Measurements from ENCODE around the gene MSI2. TPM values are rescaled to one million over a fixed set of nuclear protein-coding genes. Genes with fewer than 3 reads are reported as not detected.

MSI2 gene
- total RNA-seq, 2 experiments from 2014 or later: 131 to 164 TPM

DNA sequence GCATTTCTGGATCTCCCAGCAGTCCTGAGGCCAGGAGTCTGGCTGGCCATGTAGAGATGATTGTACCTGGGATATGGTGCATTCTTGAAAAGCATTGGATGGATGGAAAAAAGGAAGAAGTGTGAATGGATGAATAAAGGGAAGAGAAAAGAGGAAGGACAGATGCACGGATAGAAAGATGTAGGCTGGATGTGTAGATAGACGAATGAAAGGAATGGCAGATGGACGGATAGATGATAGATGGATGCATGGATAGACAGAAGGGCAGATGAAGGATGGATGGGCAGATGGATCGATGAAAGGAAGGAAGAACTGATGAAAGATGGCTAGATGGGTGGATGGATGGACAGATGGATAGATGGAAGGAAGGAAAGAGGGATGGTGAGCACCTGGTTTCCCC, 210.9 kb downstream of the MSI2 start:
- Histone ChIP-seq H4K20me1 (ENCODE audit: insufficient read depth, low read length) (no peaks in the 10 kb centered on the region), H3K9me3 (ENCODE audit: low read length) (no peaks in the 10 kb centered on the region), H3K4me3 (ENCODE audit: low read depth, low read length, poor library complexity, severe bottlenecking) (no peak overlapping the region), H3K4me2 (ENCODE audit: low read length) (no peak overlapping the region), H3K27ac (ENCODE audit: low read depth, low read length, poor library complexity, severe bottlenecking) (no peak overlapping the region), H3K79me2 (ENCODE audit: insufficient read depth, low read depth, low read length) (no peaks in the 10 kb centered on the region), H3K4me1 (ENCODE audit: insufficient read depth, low read length, poor library complexity, severe bottlenecking) (peaks cover 32% of the 10 kb centered on the region), H3K36me3 (ENCODE audit: insufficient read depth, low read length) (no peaks in the 10 kb centered on the region), H2AFZ (ENCODE audit: low read length) (no peak overlapping the region), H3K9me2 (ENCODE audit: insufficient read depth, low read length) (no peaks in the 10 kb centered on the region)
- CTCF ChIA-PET (ENCODE audit: unreplicated experiment): no interaction called here
- no peak for TF ChIP-seq EZH2phosphoT487 (IDR thresholded peaks at IDR 0.05; ENCODE audit: borderline replicate concordance, low read depth, low read length)
- TF ChIP-seq, protein P1, sequence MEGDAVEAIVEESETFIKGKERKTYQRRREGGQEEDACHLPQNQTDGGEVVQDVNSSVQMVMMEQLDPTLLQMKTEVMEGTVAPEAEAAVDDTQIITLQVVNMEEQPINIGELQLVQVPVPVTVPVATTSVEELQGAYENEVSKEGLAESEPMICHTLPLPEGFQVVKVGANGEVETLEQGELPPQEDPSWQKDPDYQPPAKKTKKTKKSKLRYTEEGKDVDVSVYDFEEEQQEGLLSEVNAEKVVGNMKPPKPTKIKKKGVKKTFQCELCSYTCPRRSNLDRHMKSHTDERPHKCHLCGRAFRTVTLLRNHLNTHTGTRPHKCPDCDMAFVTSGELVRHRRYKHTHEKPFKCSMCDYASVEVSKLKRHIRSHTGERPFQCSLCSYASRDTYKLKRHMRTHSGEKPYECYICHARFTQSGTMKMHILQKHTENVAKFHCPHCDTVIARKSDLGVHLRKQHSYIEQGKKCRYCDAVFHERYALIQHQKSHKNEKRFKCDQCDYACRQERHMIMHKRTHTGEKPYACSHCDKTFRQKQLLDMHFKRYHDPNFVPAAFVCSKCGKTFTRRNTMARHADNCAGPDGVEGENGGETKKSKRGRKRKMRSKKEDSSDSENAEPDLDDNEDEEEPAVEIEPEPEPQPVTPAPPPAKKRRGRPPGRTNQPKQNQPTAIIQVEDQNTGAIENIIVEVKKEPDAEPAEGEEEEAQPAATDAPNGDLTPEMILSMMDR (conservative IDR thresholded peaks at IDR 0.05; ENCODE audit: low read length): no peak
- no TSS peak for BruUV-seq (replicated peaks)
- intact Hi-C loops (cut with micrococcal nuclease; ENCODE audit: unreplicated experiment): no loop called here
- POLR2A ChIA-PET: no interaction called here
- no peak for DNase-seq (ENCODE audit: low spot score)

- Histone ChIP-seq H2AFZ (ENCODE audit: low read length) (no peak overlapping the region), H3K27ac (ENCODE audit: low read depth, low read length, poor library complexity, severe bottlenecking) (no peak overlapping the region), H4K20me1 (ENCODE audit: insufficient read depth, low read length) (no peaks in the 10 kb centered on the region), H3K4me2 (ENCODE audit: low read length) (no peak overlapping the region), H3K9me2 (ENCODE audit: insufficient read depth, low read length) (no peaks in the 10 kb centered on the region), H3K9me3 (ENCODE audit: low read length) (no peaks in the 10 kb centered on the region), H3K4me3 (ENCODE audit: low read depth, low read length, poor library complexity, severe bottlenecking) (no peak overlapping the region), H3K36me3 (ENCODE audit: insufficient read depth, low read length) (no peaks in the 10 kb centered on the region), H3K4me1 (ENCODE audit: insufficient read depth, low read length, poor library complexity, severe bottlenecking) (peaks cover 31% of the 10 kb centered on the region), H3K79me2 (ENCODE audit: insufficient read depth, low read depth, low read length) (no peaks in the 10 kb centered on the region)
- TF ChIP-seq, protein P1 (conservative IDR thresholded peaks at IDR 0.05; ENCODE audit: low read length): no peak
- no peak for TF ChIP-seq EZH2phosphoT487 (IDR thresholded peaks at IDR 0.05; ENCODE audit: borderline replicate concordance, low read depth, low read length)
- BruUV-seq (replicated peaks): no TSS peak
- no peak for DNase-seq (ENCODE audit: low spot score)
- ChIA-PET CTCF (ENCODE audit: unreplicated experiment) (no interaction called here), POLR2A (no interaction called here)
- intact Hi-C loops (cut with micrococcal nuclease; ENCODE audit: unreplicated experiment): no loop called here
Measured at GRCh38 chr17:57467801-57468200, 211.5 kb downstream of the MSI2 start.

- Histone ChIP-seq H3K4me2 (ENCODE audit: low read length) (peak overlapping the region; percentile 10; the same call in 1 of the 2 replicates), H3K4me3 (ENCODE audit: low read depth, low read length, poor library complexity, severe bottlenecking) (no peak overlapping the region), H3K79me2 (ENCODE audit: insufficient read depth, low read depth, low read length) (no peaks in the 10 kb centered on the region), H3K36me3 (ENCODE audit: insufficient read depth, low read length) (no peaks in the 10 kb centered on the region), H3K27ac (ENCODE audit: low read depth, low read length, poor library complexity, severe bottlenecking) (no peak overlapping the region), H3K4me1 (ENCODE audit: insufficient read depth, low read length, poor library complexity, severe bottlenecking) (peaks cover 27% of the 10 kb centered on the region), H3K9me3 (ENCODE audit: low read length) (no peaks in the 10 kb centered on the region), H3K9me2 (ENCODE audit: insufficient read depth, low read length) (no peaks in the 10 kb centered on the region), H2AFZ (ENCODE audit: low read length) (no peak overlapping the region), H4K20me1 (ENCODE audit: insufficient read depth, low read length) (no peaks in the 10 kb centered on the region)
- CTCF ChIA-PET (ENCODE audit: unreplicated experiment): no interaction called here
- TF ChIP-seq EZH2phosphoT487 (IDR thresholded peaks at IDR 0.05; ENCODE audit: borderline replicate concordance, low read depth, low read length): no peak
- TF ChIP-seq, protein P1 (conservative IDR thresholded peaks at IDR 0.05; ENCODE audit: low read length): no peak
- no peak for DNase-seq (ENCODE audit: low spot score)
- intact Hi-C loops (cut with micrococcal nuclease; ENCODE audit: unreplicated experiment): no loop called here
- BruUV-seq (replicated peaks): no TSS peak
- POLR2A ChIA-PET: interaction anchor here (0.6 to 0.7 kb wide), 3 partner anchors 129 to 426 kb away, joined by 3 to 6 read pairs (median 3); no protein-coding TSS in a partner anchor
Measured at GRCh38 chr17:57468932-57469775, 212.8 kb downstream of the MSI2 start.
